ENCODE data around the gene PLEKHG1. TPM values are rescaled to one million over a fixed set of nuclear protein-coding genes. Genes with fewer than 3 reads are reported as not detected.

The PLEKHG1 gene
- polyA plus RNA-seq, 5 donors = 23.6 to 34.2 (median 31.2) TPM

DNA sequence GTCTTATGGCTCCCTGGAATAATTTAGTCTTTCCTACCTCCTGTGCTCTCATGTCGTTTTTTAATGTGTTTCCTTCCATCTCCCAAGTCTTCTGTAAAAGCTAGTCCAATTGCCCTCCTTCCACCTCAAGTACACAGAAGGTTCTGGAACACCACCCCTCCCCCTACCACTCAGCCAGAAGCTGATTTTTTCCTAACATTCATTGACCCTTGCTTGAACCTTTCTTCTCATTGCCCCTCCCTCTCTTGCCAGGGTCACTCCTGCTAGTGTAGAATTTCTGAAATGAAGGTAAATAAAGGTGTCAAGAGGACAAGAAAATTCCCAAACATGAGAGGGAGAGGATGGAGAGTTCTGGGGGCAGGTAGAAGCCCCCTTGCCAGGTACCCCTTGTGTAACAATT lies 38.6 kb downstream of the PLEKHG1 start:
- DNase-seq = no peak

DNA sequence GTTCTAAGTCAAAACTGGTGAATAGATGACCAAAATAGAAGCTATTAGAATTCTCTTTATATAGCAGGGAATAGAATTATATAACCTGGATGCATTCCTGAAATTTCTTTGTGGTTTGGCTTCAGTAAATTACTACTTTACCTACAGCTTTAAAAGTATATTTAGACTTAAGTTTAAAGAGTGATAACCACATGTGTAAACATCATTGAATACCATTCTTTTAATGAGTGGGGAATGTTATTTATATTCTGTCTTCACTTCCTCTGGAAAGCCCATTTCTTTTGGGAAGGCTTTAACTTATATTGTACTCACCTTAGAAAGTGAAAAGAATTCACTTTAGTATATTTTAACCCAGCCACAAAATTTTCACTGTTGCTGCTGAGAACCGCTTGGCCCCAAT lies 39.1 kb downstream of the PLEKHG1 start:
- no peak for DNase-seq

- no peak for DNase-seq
Observed at GRCh38 chr6:150639823-150640331, 40.2 kb downstream of the PLEKHG1 start.

- no peak for DNase-seq
Observed at GRCh38 chr6:150640556-150641209, 41.0 kb downstream of the PLEKHG1 start.

GRCh38 chr6:150641398-150642139 lies 41.9 kb downstream of the PLEKHG1 start:
- no peak for DNase-seq

GRCh38 chr6:150646228-150646627 lies 46.5 kb downstream of the PLEKHG1 start:
- no peak for DNase-seq

- no peak for DNase-seq
Observed at GRCh38 chr6:150647051-150647450, 47.4 kb downstream of the PLEKHG1 start.

Other genes with a start within 250 kb of the PLEKHG1 start
- 1 to 10 TPM; 1.4 to 3.0 (median 2.3) TPM for gene IYD, start 230.9 kb upstream of the PLEKHG1 start, polyA plus RNA-seq (ENCODE audit: insufficient read depth in 1 of 5, insufficient read length in 5 of 5, low replicate concordance in 1 of 5)

Data from right lung (tissue), 5 donors.